ENCODE results near the gene HTRA1. TPM values are rescaled to one million over a fixed set of nuclear protein-coding genes. Genes with fewer than 3 reads are reported as not detected.

Gene HTRA1
- total RNA-seq, 2 donors from 2014 or later, result 8.9 to 26.9 TPM

GRCh38 chr10:122531939-122532338 is 70.6 kb downstream of the HTRA1 start:
- peak; percentile 77 for DNase-seq
- Histone ChIP-seq H3K9me3 (no peaks in the 10 kb centered on the region), H3K27me3 (no peaks in the 10 kb centered on the region), H3K4me1 (no peaks in the 10 kb centered on the region), H3K27ac (peak overlapping the region; percentile 58), H3K36me3 (no peaks in the 10 kb centered on the region), H3K9ac (ENCODE audit: low read depth in 2 of 2, low read length in 2 of 2) (no peak overlapping the region), H3K4me3 (no peak overlapping the region)
- no peak for TF ChIP-seq CTCF (IDR thresholded peaks at IDR 0.05)
- intact Hi-C loops (cut with DNase I), result no loop called here

- Histone ChIP-seq H3K27me3 (no peaks in the 10 kb centered on the region), H3K9ac (ENCODE audit: low read depth in 2 of 2, low read length in 2 of 2) (no peak overlapping the region), H3K27ac (peak overlapping the region; percentile 58), H3K4me1 (no peaks in the 10 kb centered on the region), H3K4me3 (no peak overlapping the region), H3K36me3 (no peaks in the 10 kb centered on the region), H3K9me3 (no peaks in the 10 kb centered on the region)
- intact Hi-C loops (cut with DNase I), result no loop called here
- DNase-seq, result no peak
- no peak for TF ChIP-seq CTCF (IDR thresholded peaks at IDR 0.05)
These were observed 71.4 kb downstream of the HTRA1 start for GRCh38 chr10:122532601-122533296.

GRCh38 chr10:122537545-122537944 is 76.2 kb downstream of the HTRA1 start:
- TF ChIP-seq CTCF (IDR thresholded peaks at IDR 0.05), result no peak
- no peaks in the 10 kb centered on the region for H3K9me3 ChIP-seq
- DNase-seq, result no peak
- no peaks in the 10 kb centered on the region for H3K27me3 ChIP-seq
- no peak overlapping the region for H3K27ac ChIP-seq
- intact Hi-C loops (cut with DNase I), result no loop called here
- H3K4me3 ChIP-seq, result no peak overlapping the region
- H3K4me1 ChIP-seq, result no peaks in the 10 kb centered on the region
- H3K9ac ChIP-seq (ENCODE audit: low read depth in 2 of 2, low read length in 2 of 2), result no peak overlapping the region
- no peaks in the 10 kb centered on the region for H3K36me3 ChIP-seq

GRCh38 chr10:122541541-122542002 is 80.2 kb downstream of the HTRA1 start:
- H3K27ac ChIP-seq, result peak overlapping the region; percentile 75
- H3K9me3 ChIP-seq, result no peaks in the 10 kb centered on the region
- no peak overlapping the region for H3K4me3 ChIP-seq
- intact Hi-C loops (cut with DNase I), result no loop called here
- no peak overlapping the region for H3K9ac ChIP-seq (ENCODE audit: low read depth in 2 of 2, low read length in 2 of 2)
- no peaks in the 10 kb centered on the region for H3K27me3 ChIP-seq
- no peak for DNase-seq
- H3K4me1 ChIP-seq, result peaks cover 5% of the 10 kb centered on the region
- H3K36me3 ChIP-seq, result no peaks in the 10 kb centered on the region
- TF ChIP-seq CTCF (IDR thresholded peaks at IDR 0.05), result no peak

GRCh38 chr10:122543676-122544445 is 82.5 kb downstream of the HTRA1 start:
- H3K27ac ChIP-seq, result peak overlapping the region; percentile 75
- intact Hi-C loops (cut with DNase I), result no loop called here
- no peaks in the 10 kb centered on the region for H3K27me3 ChIP-seq
- H3K4me3 ChIP-seq, result no peak overlapping the region
- TF ChIP-seq CTCF (IDR thresholded peaks at IDR 0.05), result no peak
- H3K36me3 ChIP-seq, result no peaks in the 10 kb centered on the region
- no peaks in the 10 kb centered on the region for H3K9me3 ChIP-seq
- H3K9ac ChIP-seq (ENCODE audit: low read depth in 2 of 2, low read length in 2 of 2), result no peak overlapping the region
- peaks cover 5% of the 10 kb centered on the region for H3K4me1 ChIP-seq
- DNase-seq, result peak; percentile 79

Data from colonic mucosa (tissue), 4 donors.